GM11168 (cell line): ENCODE data around the gene KRT31.
"Not testable (repeated sequence)": the region's sequence is repeated elsewhere in the genome, so short reads cannot be mapped to it uniquely, and the experiment has no call there.

ENCODE experiments used
- in situ Hi-C: fragments of 300-500 bp; cut with MboI; formaldehyde crosslinking; loops from one replicate; pipeline ENCODE4 v1.12.0; 2022; ENCODE audit warnings: low sequenced_read_pairs; ENCODE audit not compliant: unreplicated experiment

KRT31 gene

DNA sequence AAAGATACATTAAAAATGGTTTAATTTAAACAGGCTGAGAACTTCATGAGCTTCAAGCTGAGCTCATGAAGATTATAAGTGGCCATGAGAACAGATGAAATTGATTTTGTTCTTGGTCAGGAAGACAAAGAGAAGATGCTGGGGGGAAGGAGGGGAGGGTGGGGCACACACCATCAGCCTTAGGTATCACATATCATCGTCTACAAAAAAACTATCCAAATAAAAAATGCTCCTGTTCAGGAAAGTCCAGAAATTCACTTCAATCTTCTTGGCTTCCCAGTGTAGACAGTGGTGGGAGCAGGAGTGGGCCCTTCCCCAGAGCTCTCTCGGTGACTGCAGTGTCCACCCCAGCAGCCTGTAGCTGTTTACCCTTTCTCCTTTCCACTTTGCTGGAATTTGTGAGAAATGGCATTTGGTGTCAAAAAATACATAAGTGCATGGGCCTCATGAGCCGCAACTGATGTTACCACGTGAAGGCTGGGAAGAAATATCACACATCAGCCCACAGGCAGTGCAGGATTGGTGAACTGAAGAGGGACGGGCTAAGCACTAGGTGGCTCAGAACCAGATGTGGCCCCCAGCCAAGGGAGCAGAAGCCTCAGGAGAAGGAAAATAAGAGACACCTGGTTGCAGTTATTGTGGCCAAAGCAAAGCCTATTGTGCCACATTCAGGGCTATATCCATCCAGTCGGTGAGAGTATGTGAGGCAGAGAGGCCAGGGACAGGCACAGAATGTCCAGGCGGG lies 20.9 kb upstream of the KRT31 start:
- in situ Hi-C loops, result no loop called here

DNA sequence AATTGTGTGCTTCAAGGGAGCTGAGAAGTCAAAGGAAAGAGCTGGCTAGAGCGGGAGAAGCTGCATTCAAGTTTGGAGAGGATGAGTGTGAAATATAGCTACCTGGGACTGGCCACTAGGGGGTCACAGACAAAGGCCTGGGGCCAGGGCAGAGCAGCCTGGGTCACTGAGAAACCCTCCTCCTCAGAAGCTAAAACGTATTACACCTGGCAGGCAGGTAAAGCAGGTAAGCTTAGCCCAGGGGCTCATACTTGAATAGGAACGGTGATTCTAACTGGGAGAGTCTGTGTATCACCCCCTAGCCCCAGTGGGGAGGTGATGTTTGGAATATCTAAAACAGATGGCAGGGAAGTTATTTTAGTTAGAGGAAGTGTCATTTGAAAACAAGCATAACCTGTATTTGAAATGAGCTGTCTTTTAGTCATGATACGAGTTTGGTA lies 20.2 kb upstream of the KRT31 start:
- in situ Hi-C loops, result no loop called here

DNA sequence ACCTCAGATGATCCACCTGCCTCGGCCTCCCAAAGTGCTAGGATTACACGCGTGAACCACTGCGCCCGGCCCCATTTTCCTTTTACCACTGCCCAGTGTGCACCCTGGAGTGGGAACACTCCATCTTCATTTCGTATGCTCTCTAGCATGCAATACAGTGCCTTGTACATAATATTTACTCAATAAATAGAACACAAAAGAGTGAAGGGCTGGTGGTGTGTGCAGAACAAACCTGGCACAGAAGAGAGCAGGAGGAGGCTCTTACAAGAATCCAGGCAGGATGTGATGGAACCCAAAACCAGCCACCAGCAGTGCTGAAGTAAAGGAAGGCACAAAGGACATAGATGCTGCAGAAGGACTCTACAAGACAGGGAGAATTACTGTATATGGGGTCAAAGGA lies 19.7 kb upstream of the KRT31 start:
- in situ Hi-C loops, result no loop called here

DNA sequence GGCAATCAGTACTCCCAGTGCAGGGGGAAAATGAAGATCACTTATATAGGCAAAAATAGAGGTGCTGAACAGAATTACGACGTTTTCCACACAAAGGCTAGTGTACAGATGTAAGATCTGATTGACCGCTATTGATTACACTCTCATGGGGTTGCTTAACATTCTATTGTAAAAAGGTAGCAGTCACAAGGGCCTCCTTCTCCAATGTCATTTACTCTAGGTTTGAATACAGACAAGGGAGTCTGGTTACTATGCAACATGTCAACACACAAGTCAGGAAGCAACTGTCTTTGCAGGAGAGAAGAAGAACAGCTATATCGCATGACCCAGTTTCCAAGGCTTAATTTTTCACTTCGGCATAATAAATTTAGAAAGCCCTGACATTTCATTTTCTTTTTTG lies 19.1 kb upstream of the KRT31 start:
- in situ Hi-C loops, result no loop called here

DNA sequence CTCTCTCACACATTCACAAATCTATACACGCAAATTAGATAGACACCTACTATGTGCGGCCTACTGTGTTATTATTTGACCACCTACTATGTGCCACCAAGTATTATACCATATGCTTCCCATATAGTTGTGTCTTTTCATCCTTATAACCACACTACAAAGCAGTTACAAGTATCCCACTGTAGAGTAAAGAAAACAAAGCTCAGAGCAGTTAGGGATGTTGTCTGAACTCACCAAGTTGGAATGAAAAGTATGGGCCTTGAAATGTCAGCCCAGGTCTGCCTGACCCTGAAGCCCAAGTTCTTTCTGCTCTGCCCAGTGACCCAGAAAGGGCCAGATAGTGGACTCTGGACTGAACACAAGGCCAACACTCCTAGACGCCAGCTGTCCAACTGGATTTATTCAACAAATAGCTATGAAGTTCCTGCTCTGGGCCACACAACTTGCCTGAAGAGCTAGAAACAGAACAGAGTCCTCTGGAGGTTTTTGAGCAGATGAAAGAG lies 18.5 kb upstream of the KRT31 start:
- in situ Hi-C loops, result no loop called here

DNA sequence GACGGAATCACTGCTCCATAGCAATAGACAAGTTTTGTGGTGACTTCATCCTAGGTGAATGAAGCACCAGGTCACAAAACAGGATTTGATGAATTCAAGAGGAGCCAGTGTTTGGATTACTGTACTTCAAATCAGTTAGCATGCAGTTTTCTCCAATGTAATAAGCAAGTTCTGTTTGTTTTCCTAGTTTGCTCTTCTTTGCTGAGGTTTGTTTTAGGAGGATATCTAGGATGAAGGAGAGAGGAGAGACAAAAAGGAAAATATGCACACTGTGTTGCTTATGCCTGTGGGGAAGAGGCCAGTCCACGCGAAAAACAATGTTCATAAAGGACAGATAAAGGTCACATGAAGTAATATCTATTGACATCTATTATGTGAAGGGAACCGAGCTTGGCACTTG lies 18.0 kb upstream of the KRT31 start:
- in situ Hi-C loops, result no loop called here

DNA sequence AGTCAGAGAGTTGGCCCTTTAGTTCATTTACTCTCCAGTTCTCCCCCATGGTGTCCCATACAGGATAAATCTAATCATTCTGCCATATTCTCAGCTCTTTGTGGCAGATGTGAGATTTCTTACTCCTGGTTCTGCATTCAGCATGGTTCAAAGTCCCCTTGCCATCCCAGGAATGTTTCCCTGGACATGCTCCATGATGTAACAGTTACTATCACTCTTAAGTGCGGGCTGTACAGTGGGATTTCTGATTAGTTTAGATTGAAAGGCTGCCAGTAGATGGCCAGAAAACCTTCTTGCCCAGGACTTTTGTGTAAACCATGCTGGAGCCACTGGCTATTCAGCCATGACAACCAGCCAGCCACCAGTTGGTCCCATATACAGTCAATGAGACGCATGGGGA lies 16.6 kb upstream of the KRT31 start:
- in situ Hi-C loops, result no loop called here

DNA sequence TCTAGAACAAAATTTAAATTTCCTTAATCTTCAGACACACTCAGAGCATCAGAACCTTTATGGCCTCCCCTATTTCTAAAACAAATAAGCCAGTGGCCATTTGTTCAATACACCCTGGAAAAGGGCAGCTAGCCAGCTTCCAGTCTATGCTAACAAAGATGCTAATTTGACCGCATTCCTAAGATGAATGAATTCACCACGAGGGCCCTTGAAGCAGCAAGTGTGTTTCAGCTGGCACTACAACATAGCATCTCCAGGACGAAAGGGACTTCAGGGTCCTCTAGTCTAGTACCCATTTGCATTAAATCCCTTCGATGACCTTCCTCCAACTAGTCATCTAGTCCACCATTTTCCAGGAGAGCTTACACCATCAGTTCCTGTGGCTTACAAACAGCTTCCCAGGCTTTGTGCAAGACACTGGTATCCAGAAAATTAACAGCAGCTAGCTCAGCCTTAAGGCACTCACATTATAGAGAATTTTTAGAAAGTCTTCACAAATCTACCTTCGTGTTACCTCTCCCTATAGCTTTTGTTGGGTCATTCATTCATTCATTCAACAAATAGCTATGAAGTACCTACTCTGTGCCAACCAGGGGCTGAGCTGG lies 16.0 kb upstream of the KRT31 start:
- in situ Hi-C loops, result no loop called here

DNA sequence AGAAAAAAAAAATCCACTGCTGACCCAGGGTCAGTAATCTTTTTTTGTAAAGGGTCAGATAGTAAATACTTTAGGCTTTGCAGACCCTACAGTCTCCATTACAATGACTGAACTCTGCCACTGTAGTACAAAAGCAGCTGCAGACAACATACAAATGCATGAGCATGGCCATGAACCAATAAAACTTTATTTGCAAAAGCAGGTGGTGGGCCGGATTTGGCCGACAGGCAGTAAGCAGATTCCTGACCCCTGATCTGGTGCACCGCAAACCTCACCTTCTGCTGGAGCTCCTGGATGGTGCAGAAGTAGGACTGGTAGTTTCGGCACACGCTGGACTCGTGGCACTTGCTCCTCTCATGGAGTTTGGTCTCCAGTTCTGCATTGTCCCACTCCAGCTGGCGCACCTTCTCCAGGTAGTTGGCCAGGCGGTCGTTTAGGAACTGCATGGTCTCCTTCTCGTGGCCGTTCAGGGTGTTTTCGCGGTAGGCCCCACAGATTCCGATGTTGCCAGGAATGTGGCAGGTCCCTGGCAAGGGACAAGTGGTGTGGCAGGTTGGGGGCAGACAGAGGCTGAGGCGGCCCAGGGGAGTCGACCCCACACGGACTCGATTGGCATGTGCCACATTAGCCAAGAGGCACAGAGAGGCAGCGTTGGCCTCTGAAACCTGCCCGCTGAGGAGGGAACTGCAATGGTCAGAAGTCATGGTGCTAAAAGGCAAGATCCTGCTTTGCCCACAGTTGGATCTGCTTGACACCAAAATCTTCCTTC lies 13.8 kb upstream of the KRT31 start:
- in situ Hi-C loops, result no loop called here

DNA sequence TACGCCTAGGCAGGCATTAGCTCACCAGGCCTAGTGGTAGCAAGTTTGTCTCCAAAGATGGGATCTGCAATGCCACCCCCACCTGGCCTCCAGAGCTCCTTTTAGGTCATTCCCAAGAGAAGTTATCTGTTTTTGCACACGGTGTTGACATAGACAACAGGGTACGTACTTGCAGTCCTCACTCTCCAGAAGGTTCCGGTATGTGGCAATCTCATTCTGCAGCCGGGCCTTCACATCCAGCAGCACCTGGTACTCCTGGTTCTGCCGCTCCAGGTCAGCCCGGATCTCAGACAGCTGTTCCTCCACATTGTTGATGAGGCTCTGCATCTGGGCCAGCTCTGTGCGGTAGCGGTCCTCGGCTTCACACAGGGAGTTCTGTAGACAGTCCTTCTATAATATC lies 9.8 kb upstream of the KRT31 start:
- in situ Hi-C loops, result no loop called here

DNA sequence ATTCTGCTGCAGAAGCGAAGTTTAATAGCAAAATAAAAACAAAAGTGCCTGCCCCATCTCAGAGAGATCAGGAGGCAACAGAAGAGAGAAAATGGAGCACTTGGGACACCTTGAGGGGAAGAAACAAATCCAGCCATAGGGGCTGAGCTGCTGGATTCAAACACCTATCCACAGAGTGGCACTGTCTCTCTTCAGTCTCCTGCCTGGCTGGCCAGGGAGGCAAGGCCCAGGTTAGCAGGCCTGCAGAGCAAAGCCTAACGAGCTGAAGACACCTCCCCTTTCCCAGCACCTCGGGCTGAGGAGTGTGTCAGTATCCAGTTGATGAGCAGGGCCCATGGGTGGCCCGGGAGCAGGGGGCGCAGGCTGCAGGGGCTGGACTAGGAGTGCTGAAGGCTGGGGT lies 8.8 kb upstream of the KRT31 start:
- in situ Hi-C loops, result no loop called here

DNA sequence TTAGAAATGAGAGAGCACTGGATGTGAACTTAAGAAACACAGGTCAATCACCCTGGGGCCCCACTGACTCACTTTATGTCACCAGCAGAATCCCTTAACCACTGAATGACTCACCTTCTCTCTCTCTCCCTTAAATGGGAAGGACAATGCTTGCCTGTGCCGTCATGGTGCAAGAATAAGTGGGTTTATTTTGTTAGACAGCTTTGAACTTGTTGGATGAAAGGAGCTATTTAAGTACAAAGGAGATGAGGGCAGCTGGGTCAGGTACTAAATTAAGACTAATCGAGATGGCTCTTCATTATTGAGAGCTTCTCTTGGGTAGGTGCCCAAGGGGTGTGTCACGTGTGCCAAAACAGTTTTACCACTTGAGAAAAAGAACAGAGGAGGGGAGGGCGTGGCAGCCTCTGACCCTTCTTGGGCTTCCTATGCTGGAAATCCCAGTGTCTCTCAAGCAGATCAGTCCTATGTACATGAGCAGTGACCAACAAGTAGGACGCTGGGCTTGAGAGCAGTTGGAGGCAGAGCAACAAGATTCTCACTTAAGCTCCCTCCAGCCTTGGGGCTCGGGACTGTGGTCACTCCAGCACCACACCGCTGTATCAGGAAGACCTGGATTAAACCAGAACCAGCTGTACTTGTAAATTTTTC lies 6.7 kb upstream of the KRT31 start:
- in situ Hi-C loops, result no loop called here

DNA sequence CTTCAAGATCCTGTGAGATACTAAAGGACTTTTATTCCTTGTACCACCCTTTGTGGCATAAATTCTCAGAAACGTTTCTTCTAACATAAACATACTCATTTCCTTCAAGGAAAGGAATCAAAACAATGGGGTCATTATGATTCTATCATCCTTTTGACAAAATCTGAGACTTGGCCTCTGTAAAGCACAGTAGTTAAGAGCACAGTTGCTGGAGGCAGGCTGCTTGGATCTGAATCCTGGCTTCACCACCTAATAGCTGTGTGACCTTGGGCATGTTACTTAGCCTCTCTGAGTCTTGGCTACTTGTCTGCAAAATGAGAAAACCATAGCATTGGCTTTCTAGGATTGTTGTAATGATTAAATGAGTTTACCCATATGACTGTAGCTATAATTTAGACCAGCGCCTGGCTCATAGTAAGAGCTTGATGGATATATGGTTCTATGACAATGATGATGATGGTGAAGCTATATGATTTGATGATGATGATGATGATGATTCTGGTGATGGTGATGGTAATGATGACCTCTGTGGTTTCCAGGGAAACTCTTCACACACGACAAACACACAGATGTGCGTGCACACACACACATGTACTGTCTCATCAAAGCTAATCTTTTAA lies 6.1 kb upstream of the KRT31 start:
- in situ Hi-C loops, result no loop called here

DNA sequence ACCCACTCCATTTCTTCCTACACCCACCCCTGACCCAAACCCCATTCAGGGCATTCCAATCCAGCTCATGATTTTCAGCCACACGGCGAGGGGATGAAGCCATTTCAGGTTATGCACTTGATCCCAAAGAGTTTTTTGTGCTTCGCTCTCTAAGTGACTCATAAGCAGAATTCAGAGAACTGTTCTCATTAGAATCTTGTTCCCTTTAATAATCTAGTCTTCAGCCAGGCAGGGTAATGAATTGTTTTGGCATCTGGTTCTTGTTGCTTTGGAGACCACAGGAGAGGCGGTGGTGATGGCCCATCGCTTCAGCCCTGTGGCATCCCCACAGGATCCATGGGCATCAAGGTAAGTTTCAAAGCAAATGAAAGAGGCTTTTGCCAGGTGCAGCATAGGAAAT lies 4.8 kb upstream of the KRT31 start:
- in situ Hi-C loops, result no loop called here

DNA sequence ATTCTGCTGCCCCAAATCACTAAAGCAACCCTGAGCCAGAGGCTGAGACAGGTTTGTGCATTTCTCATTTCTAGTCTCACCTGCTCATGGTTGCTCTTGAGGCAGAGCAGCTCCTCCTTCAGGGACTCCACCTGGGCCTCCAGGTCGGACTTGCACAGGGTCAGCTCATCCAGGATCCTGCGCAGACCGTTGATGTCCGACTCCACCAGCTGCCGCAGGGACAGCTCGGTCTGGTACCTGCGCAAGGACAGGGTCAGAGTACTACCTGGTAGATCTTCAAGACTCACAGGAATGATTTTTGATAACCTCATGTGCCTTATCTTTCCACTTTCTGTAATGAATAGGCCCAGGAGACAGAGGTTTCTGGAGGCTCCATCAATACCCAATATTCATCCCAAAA lies 1.1 kb downstream of the KRT31 start:
- in situ Hi-C loops, result no loop called here

DNA sequence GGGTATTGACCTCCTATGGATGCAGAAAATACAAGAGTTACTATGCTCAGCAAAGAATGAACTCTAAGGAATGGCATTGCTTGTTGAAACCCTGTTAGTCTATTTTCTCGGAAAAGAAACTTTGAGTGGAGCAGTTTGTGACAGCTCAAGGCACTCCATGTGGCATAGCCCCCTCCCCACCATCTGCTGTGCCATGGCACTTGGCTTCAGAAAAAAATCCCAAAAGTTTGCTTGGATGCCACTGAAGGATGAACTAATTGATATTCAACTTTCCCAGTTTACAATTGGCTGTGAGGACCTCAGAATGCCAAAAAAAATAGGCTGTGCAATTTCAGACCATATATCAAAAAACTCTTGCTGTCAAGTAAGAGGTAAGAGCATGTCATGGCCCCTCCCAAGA lies 1.8 kb downstream of the KRT31 start:
- in situ Hi-C loops, result no loop called here

DNA sequence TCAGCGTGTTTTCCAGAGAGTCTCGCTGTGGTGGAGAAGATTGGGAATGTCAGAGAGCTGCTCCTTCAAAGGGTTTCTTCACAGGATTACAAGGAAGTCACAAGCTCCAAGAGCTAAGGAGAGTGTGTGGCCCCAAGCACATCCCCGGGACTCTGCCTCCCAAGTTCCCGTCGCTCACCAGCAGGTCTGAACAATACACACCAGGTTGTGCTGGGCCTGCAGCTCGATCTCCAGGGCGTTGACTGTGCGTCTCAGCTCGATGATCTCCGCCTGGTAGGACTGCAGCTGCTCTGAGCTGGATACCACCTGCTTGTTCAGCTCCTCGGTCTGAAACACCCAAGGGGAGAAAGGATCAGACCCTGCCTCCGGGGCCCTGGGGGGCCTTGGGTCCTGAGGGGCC lies 2.4 kb downstream of the KRT31 start:
- in situ Hi-C loops, result not testable (repeated sequence)

DNA sequence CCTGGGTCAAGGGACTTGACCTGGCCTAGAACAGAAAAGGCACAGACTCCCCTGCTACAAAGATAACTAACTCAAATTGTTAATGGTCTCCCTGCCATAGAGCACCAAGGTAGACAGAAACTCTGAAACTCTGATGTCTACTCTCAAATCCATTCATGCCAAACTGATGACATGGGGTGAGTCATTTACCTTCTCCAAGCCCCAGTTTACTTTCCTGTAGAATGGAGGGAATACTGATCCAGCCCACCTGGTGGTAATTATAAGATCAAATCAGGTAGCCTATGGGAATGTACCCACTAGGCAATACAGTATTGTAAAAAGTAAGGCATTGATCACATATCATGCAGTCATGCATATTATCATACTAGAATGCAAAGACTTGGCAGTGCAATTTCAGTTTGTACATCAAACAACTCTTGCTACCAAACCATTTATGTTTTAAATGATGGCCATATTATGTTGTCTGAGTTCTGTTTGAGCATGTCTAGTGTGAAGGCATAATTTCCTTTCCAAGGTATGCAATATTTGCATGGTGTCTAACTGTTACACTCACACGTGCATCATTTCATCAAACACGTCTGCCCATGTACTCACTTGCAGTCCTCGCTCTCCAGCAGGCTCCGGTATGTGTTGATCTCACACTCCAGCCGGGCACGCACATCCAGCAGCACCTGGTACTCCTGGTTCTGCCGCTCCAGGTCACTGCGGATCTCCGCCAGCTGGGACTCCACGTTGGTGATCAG lies 3.0 kb downstream of the KRT31 start:
- in situ Hi-C loops, result no loop called here

DNA sequence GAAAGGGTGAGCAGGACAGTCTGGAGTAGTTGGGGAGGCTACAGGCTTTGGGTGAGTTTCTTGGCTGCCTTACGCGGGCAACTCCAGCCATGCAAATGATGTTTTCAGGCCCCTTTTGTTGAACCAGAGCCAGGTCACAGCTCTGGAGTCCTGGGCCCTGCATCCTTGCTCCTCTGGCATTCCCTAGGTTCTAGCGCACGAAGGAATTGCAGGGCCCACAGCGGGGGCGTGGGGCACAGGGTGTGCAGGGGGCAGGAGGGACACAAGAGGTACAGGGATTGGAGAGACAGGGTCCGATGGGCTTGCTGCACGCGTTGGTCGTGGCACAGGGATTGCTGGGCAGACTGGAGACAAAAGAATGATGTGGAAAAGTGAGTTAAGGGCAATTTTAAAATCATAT lies 3.6 kb downstream of the KRT31 start:
- in situ Hi-C loops, result no loop called here

DNA sequence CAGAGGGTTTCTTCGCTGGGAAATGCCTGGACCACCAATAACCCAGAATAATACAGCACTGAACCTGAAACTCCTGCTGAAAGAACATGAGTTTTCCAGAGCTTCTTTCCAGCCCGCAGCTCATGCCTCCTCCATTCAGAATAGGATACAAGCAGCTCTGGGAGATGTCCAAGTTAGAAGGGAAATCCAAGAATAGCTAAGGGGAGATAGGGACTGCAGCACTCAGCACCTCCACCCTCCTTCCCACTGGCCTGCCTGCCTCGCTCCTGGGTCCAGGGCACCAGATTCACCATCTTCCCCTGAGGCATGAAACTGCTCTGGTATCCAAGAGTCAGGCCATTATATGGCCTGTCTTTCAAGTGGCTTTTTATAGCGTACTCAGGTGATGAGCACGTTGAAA lies 4.1 kb downstream of the KRT31 start:
- in situ Hi-C loops, result no loop called here
